ENCODE data around the gene PAOX.

Gene PAOX

GRCh38 chr10:133342942-133343341 lies 36.1 kb upstream of the PAOX start:
- WGBS (ENCODE audit: insufficient coverage) = 77% methylated on average over 5 of the region's 8 CpGs

GRCh38 chr10:133343558-133343957 lies 35.5 kb upstream of the PAOX start:
- Histone ChIP-seq H3K4me1 (ENCODE audit: control extremely low read depth in 1 of 4, control insufficient read depth in 4 of 4, insufficient read depth in 4 of 4, low read length in 3 of 4) (peaks cover 0 to 5% (median 0%) of the 10 kb centered on the region in 4 experiments), H3K27me3 (replicated peaks in 2 of 5; ENCODE audit: control insufficient read depth in 4 of 5, insufficient read depth in 5 of 5, low read length in 4 of 5) (peaks cover 0 to 81% (median 10%) of the 10 kb centered on the region in 5 experiments), H3K27ac (ENCODE audit: insufficient read depth in 1 of 2, low read depth in 1 of 2, low read length in 2 of 2, poor library complexity in 1 of 2, severe bottlenecking in 2 of 2) (no peak overlapping the region), H3K9me3 (ENCODE audit: control extremely low read depth in 1 of 5, control insufficient read depth in 4 of 5, insufficient read depth in 2 of 5, low read depth in 1 of 5, low read length in 4 of 5) (peaks cover 0 to 8% (median 0%) of the 10 kb centered on the region in 5 experiments), H3K4me3 (ENCODE audit: control insufficient read depth in 1 of 7, extremely low read depth in 1 of 7, insufficient read depth in 4 of 7, low read depth in 2 of 7, low read length in 6 of 7) (no peak overlapping the region), H3K36me3 (ENCODE audit: control insufficient read depth in 4 of 4, insufficient read depth in 4 of 4, low read length in 3 of 4) (no peaks in the 10 kb centered on the region)
- ChIA-PET CTCF (interaction anchor here (1.6 to 1.9 kb wide), 2 partner anchors 14 to 15 kb away, joined by 3 to 4 read pairs; no protein-coding TSS in a partner anchor), POLR2A (no interaction called here)
- DNase-seq = no peak
- WGBS (ENCODE audit: insufficient coverage) = 65% methylated on average over 8 of the region's 9 CpGs

More at GRCh38 chr10:133342942-133343341, 36.1 kb upstream of the PAOX start:
- ChIA-PET CTCF (no interaction called here), POLR2A (no interaction called here)
- DNase-seq = no peak
- Histone ChIP-seq H3K4me1 (ENCODE audit: control extremely low read depth in 1 of 4, control insufficient read depth in 4 of 4, insufficient read depth in 4 of 4, low read length in 3 of 4) (peaks cover 0 to 5% (median 0%) of the 10 kb centered on the region in 4 experiments), H3K9me3 (ENCODE audit: control extremely low read depth in 1 of 5, control insufficient read depth in 4 of 5, insufficient read depth in 2 of 5, low read depth in 1 of 5, low read length in 4 of 5) (peaks cover 0 to 8% (median 0%) of the 10 kb centered on the region in 5 experiments), H3K27me3 (replicated peaks in 2 of 5; ENCODE audit: control insufficient read depth in 4 of 5, insufficient read depth in 5 of 5, low read length in 4 of 5) (peaks cover 0 to 83% (median 12%) of the 10 kb centered on the region in 5 experiments), H3K4me3 (ENCODE audit: control insufficient read depth in 1 of 7, extremely low read depth in 1 of 7, insufficient read depth in 4 of 7, low read depth in 2 of 7, low read length in 6 of 7) (no peak overlapping the region), H3K36me3 (ENCODE audit: control insufficient read depth in 4 of 4, insufficient read depth in 4 of 4, low read length in 3 of 4) (no peaks in the 10 kb centered on the region), H3K27ac (ENCODE audit: insufficient read depth in 1 of 2, low read depth in 1 of 2, low read length in 2 of 2, poor library complexity in 1 of 2, severe bottlenecking in 2 of 2) (no peak overlapping the region)

GRCh38 chr10:133344236-133344635 lies 34.8 kb upstream of the PAOX start:
- Histone ChIP-seq H3K4me1 (ENCODE audit: control extremely low read depth in 1 of 4, control insufficient read depth in 4 of 4, insufficient read depth in 4 of 4, low read length in 3 of 4) (peaks cover 0 to 5% (median 0%) of the 10 kb centered on the region in 4 experiments), H3K27me3 (replicated peaks in 2 of 5; ENCODE audit: control insufficient read depth in 4 of 5, insufficient read depth in 5 of 5, low read length in 4 of 5) (peaks cover 0 to 79% (median 10%) of the 10 kb centered on the region in 5 experiments), H3K27ac (ENCODE audit: insufficient read depth in 1 of 2, low read depth in 1 of 2, low read length in 2 of 2, poor library complexity in 1 of 2, severe bottlenecking in 2 of 2) (no peak overlapping the region), H3K4me3 (ENCODE audit: control insufficient read depth in 1 of 7, extremely low read depth in 1 of 7, insufficient read depth in 4 of 7, low read depth in 2 of 7, low read length in 6 of 7) (no peak overlapping the region), H3K36me3 (ENCODE audit: control insufficient read depth in 4 of 4, insufficient read depth in 4 of 4, low read length in 3 of 4) (no peaks in the 10 kb centered on the region), H3K9me3 (ENCODE audit: control extremely low read depth in 1 of 5, control insufficient read depth in 4 of 5, insufficient read depth in 2 of 5, low read depth in 1 of 5, low read length in 4 of 5) (peaks cover 0 to 8% (median 0%) of the 10 kb centered on the region in 5 experiments)
- DNase-seq = no peak
- ChIA-PET POLR2A (no interaction called here), CTCF (interaction anchor here (1.6 to 1.9 kb wide), 2 partner anchors 13 to 15 kb away, joined by 3 to 4 read pairs; no protein-coding TSS in a partner anchor)
- WGBS (ENCODE audit: insufficient coverage) = 76% methylated on average over 5 of the region's 5 CpGs

GRCh38 chr10:133346413-133346812 lies 32.6 kb upstream of the PAOX start:
- H3K27me3 ChIP-seq (replicated peaks in 2 of 5; ENCODE audit: control insufficient read depth in 4 of 5, insufficient read depth in 5 of 5, low read length in 4 of 5) = peaks cover 0 to 82% (median 10%) of the 10 kb centered on the region in 5 experiments
- no peak overlapping the region for H3K27ac ChIP-seq (ENCODE audit: insufficient read depth in 1 of 2, low read depth in 1 of 2, low read length in 2 of 2, poor library complexity in 1 of 2, severe bottlenecking in 2 of 2)
- ChIA-PET POLR2A (interaction anchor here (0.6 kb wide), 1 partner anchor 27 kb away, joined by 3 read pairs; the partner anchor contains the start of gene ECHS1), CTCF (interaction anchor here (0.7 to 1.2 kb wide), 6 partner anchors 9 to 42 kb away, joined by 3 to 4 read pairs (median 3); no protein-coding TSS in a partner anchor)
- no peaks in the 10 kb centered on the region for H3K36me3 ChIP-seq (ENCODE audit: control insufficient read depth in 4 of 4, insufficient read depth in 4 of 4, low read length in 3 of 4)
- H3K9me3 ChIP-seq (ENCODE audit: control extremely low read depth in 1 of 5, control insufficient read depth in 4 of 5, insufficient read depth in 2 of 5, low read depth in 1 of 5, low read length in 4 of 5) = peaks cover 0 to 8% (median 0%) of the 10 kb centered on the region in 5 experiments
- DNase-seq = no peak
- H3K4me3 ChIP-seq (ENCODE audit: control insufficient read depth in 1 of 7, extremely low read depth in 1 of 7, insufficient read depth in 4 of 7, low read depth in 2 of 7, low read length in 6 of 7) = no peak overlapping the region
- 52% methylated on average over 10 of the region's 11 CpGs for WGBS (ENCODE audit: insufficient coverage)
- peaks cover 0 to 5% (median 0%) of the 10 kb centered on the region in 4 experiments for H3K4me1 ChIP-seq (ENCODE audit: control extremely low read depth in 1 of 4, control insufficient read depth in 4 of 4, insufficient read depth in 4 of 4, low read length in 3 of 4)

GRCh38 chr10:133347710-133348517 lies 31.1 kb upstream of the PAOX start:
- ChIA-PET POLR2A (no interaction called here), CTCF (interaction anchor here (1.0 to 1.1 kb wide), 2 partner anchors 18 to 19 kb away, joined by 3 to 4 read pairs; no protein-coding TSS in a partner anchor)
- DNase-seq = no peak
- Histone ChIP-seq H3K36me3 (ENCODE audit: control insufficient read depth in 4 of 4, insufficient read depth in 4 of 4, low read length in 3 of 4) (no peaks in the 10 kb centered on the region), H3K9me3 (ENCODE audit: control extremely low read depth in 1 of 5, control insufficient read depth in 4 of 5, insufficient read depth in 2 of 5, low read depth in 1 of 5, low read length in 4 of 5) (peaks cover 0 to 8% (median 0%) of the 10 kb centered on the region in 5 experiments), H3K4me3 (ENCODE audit: control insufficient read depth in 1 of 7, extremely low read depth in 1 of 7, insufficient read depth in 4 of 7, low read depth in 2 of 7, low read length in 6 of 7) (no peak overlapping the region), H3K4me1 (ENCODE audit: control extremely low read depth in 1 of 4, control insufficient read depth in 4 of 4, insufficient read depth in 4 of 4, low read length in 3 of 4) (peaks cover 0 to 5% (median 0%) of the 10 kb centered on the region in 4 experiments), H3K27me3 (replicated peaks in 2 of 5; ENCODE audit: control insufficient read depth in 4 of 5, insufficient read depth in 5 of 5, low read length in 4 of 5) (peaks cover 0 to 72% (median 12%) of the 10 kb centered on the region in 5 experiments), H3K27ac (ENCODE audit: insufficient read depth in 1 of 2, low read depth in 1 of 2, low read length in 2 of 2, poor library complexity in 1 of 2, severe bottlenecking in 2 of 2) (no peak overlapping the region)
- 81% methylated on average over 12 of the region's 16 CpGs for WGBS (ENCODE audit: insufficient coverage)

- 100% methylated on average over 4 of the region's 8 CpGs for WGBS (ENCODE audit: insufficient coverage)
- Histone ChIP-seq H3K27ac (ENCODE audit: insufficient read depth in 1 of 2, low read depth in 1 of 2, low read length in 2 of 2, poor library complexity in 1 of 2, severe bottlenecking in 2 of 2) (no peak overlapping the region), H3K36me3 (ENCODE audit: control insufficient read depth in 4 of 4, insufficient read depth in 4 of 4, low read length in 3 of 4) (no peaks in the 10 kb centered on the region), H3K9me3 (ENCODE audit: control extremely low read depth in 1 of 5, control insufficient read depth in 4 of 5, insufficient read depth in 2 of 5, low read depth in 1 of 5, low read length in 4 of 5) (peaks cover 0 to 8% (median 0%) of the 10 kb centered on the region in 5 experiments), H3K27me3 (replicated peaks in 2 of 5; ENCODE audit: control insufficient read depth in 4 of 5, insufficient read depth in 5 of 5, low read length in 4 of 5) (peaks cover 0 to 63% (median 12%) of the 10 kb centered on the region in 5 experiments), H3K4me3 (ENCODE audit: control insufficient read depth in 1 of 7, extremely low read depth in 1 of 7, insufficient read depth in 4 of 7, low read depth in 2 of 7, low read length in 6 of 7) (no peak overlapping the region), H3K4me1 (ENCODE audit: control extremely low read depth in 1 of 4, control insufficient read depth in 4 of 4, insufficient read depth in 4 of 4, low read length in 3 of 4) (no peaks in the 10 kb centered on the region)
- POLR2A ChIA-PET = no interaction called here
- CTCF ChIA-PET = no interaction called here
- DNase-seq = no peak
Observed at GRCh38 chr10:133349160-133349568, 29.9 kb upstream of the PAOX start.

- CTCF ChIA-PET = no interaction called here
- 83% methylated on average over 5 of the region's 9 CpGs for WGBS (ENCODE audit: insufficient coverage)
- no peaks in the 10 kb centered on the region for H3K36me3 ChIP-seq (ENCODE audit: control insufficient read depth in 4 of 4, insufficient read depth in 4 of 4, low read length in 3 of 4)
- H3K9me3 ChIP-seq (ENCODE audit: control extremely low read depth in 1 of 5, control insufficient read depth in 4 of 5, insufficient read depth in 2 of 5, low read depth in 1 of 5, low read length in 4 of 5) = peaks cover 0 to 7% (median 0%) of the 10 kb centered on the region in 5 experiments
- DNase-seq = no peak
- H3K27ac ChIP-seq (ENCODE audit: insufficient read depth in 1 of 2, low read depth in 1 of 2, low read length in 2 of 2, poor library complexity in 1 of 2, severe bottlenecking in 2 of 2) = no peak overlapping the region
- POLR2A ChIA-PET = no interaction called here
- no peaks in the 10 kb centered on the region for H3K4me1 ChIP-seq (ENCODE audit: control extremely low read depth in 1 of 4, control insufficient read depth in 4 of 4, insufficient read depth in 4 of 4, low read length in 3 of 4)
- H3K4me3 ChIP-seq (ENCODE audit: control insufficient read depth in 1 of 7, extremely low read depth in 1 of 7, insufficient read depth in 4 of 7, low read depth in 2 of 7, low read length in 6 of 7) = no peak overlapping the region
- H3K27me3 ChIP-seq (replicated peaks in 2 of 5; ENCODE audit: control insufficient read depth in 4 of 5, insufficient read depth in 5 of 5, low read length in 4 of 5) = peaks cover 0 to 59% (median 8%) of the 10 kb centered on the region in 5 experiments
Observed at GRCh38 chr10:133349577-133350011, 29.5 kb upstream of the PAOX start.
